Measurements from ENCODE around the gene IQGAP2. TPM values are rescaled to one million over a fixed set of nuclear protein-coding genes. Genes with fewer than 3 reads are reported as not detected.
"Not testable (repeated sequence)": the region's sequence is repeated elsewhere in the genome, so short reads cannot be mapped to it uniquely, and the experiment has no call there.

The IQGAP2 gene
- total and polyA plus RNA-seq, 3 donors from 2014 or later = 33.5 to 78.6 (median 60.2) TPM

DNA sequence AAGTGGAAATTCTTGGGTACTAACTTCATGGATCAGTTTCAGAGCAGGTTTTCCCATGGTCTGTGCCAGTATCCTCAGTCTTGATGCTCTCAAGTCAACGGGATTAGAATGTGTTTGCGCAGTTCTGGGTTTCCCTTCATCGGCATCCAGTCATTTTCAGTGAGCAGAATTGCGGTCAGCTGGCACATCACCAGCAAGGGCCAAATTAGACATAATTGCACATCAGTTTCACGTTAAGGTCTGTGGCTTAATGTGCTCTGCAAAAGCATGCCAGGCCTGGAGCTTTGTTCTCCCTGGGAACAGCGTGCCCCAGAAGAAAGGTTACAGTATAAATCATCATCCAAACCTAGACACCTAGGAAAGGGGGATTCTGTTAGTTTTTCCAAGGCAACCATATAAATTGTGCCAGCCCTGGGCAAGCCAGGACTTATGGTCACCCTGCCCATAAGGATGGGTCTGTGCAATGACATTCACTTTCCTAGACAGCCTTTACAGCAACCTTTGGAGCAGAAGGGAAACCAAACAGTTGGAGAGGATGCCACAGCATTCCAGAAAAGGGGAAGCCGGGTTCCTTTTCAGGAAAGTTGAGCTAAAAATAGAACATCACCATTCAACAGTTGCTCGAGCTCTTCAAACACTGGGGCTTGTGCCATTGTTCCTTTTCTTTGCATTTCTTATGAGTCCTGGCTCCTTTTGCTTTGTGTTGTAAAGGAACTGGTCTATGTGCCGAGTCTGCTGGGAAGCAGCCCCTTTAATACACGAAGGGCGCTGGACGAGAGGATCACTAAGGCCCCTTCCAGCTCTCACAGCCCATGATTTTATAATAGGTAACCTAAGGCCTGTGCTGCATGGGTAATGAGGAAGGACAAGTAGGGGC, 23.1 kb downstream of the IQGAP2 start:
- no peaks in the 10 kb centered on the region for H3K36me3 ChIP-seq (ENCODE audit: low read depth, missing control alignments)
- H3K9me3 ChIP-seq = no peaks in the 10 kb centered on the region
- no peaks in the 10 kb centered on the region for H3K4me1 ChIP-seq
- TF ChIP-seq CTCF (IDR thresholded peaks at IDR 0.05) (no peak), POLR2A (IDR thresholded peaks at IDR 0.05) (no peak)
- 72% methylated on average over 12 of the region's 12 CpGs for WGBS, 2 donors
- H3K27me3 ChIP-seq = no peaks in the 10 kb centered on the region
- H3K4me3 ChIP-seq = no peak overlapping the region
- H3K27ac ChIP-seq = no peak overlapping the region
- DNase-seq = no peak
- intact Hi-C loops (cut with DNase I; ENCODE audit: low total_unique reads) = no loop called here

DNA sequence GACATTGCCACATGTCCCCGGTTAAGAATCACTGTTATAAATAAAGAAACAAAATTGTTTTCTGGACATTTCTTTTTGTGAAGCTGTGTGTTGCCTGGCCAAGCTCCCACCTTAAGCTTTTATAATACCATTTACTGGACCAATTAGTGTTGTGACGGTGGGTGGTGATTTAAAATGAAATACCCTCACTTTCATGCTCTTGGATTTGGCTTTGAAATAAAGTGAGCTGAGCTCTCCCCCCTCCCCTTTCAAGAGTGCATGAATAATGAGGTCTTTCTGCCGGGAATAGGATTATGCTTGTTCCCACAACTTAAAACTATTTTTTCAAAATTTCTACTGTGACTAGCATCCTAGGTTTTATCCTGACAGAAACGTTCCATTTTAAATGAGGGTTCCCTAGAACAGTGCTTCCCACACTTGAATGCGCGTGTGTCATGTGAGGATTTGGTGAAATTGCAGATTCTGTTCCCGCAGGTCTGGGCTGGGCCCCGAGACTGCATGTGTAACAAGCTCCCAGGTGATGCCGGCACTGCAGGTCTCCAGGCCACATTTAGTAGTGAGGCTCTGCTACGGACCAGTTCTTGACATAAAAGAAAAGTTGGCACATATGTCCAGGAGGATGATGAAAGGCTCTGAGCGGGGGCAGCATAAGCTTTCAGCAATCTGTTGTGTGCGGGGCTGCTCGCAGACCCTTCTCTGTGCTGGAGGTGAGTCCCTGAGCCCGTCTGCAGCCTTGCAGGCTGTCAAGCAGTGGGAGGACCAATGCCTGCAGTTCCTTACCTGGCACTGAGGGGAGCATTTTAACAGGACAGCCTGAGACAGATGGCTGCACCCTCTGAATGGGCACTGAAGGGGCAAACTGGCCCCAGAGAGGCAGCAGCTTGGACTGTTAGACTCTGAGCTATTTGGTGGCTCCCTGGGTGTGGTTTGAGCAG, 24.4 kb downstream of the IQGAP2 start:
- intact Hi-C loops (cut with DNase I; ENCODE audit: low total_unique reads) = no loop called here
- no peaks in the 10 kb centered on the region for H3K4me1 ChIP-seq
- no peak for TF ChIP-seq CTCF (IDR thresholded peaks at IDR 0.05)
- no peak for TF ChIP-seq POLR2A (IDR thresholded peaks at IDR 0.05)
- no peak overlapping the region for H3K27ac ChIP-seq
- H3K27me3 ChIP-seq = no peaks in the 10 kb centered on the region
- DNase-seq = no peak
- WGBS, 2 donors = 80 to 81% methylated on average over 13 to 14 of the region's 14 CpGs
- no peaks in the 10 kb centered on the region for H3K36me3 ChIP-seq (ENCODE audit: low read depth, missing control alignments)
- H3K4me3 ChIP-seq = no peak overlapping the region
- no peaks in the 10 kb centered on the region for H3K9me3 ChIP-seq

GRCh38 chr5:76428550-76428949, 25.5 kb downstream of the IQGAP2 start:
- H3K9me3 ChIP-seq; H3K27ac ChIP-seq; H3K27me3 ChIP-seq; H3K4me3 ChIP-seq; DNase-seq; H3K36me3 ChIP-seq (ENCODE audit: low read depth, missing control alignments); H3K4me1 ChIP-seq; intact Hi-C loops (cut with DNase I; ENCODE audit: low total_unique reads): not testable (repeated sequence)
- WGBS, 2 donors = 95 to 97% methylated on average over 6 of the region's 6 CpGs

- Histone ChIP-seq H3K9me3 (no peaks in the 10 kb centered on the region), H3K27me3 (no peaks in the 10 kb centered on the region), H3K27ac (no peak overlapping the region), H3K36me3 (ENCODE audit: low read depth, missing control alignments) (no peaks in the 10 kb centered on the region), H3K4me1 (no peaks in the 10 kb centered on the region), H3K4me3 (no peak overlapping the region)
- intact Hi-C loops (cut with DNase I; ENCODE audit: low total_unique reads) = no loop called here
- no peak for TF ChIP-seq POLR2A (IDR thresholded peaks at IDR 0.05)
- no peak for TF ChIP-seq CTCF (IDR thresholded peaks at IDR 0.05)
- 53 to 54% methylated on average over 1 of the region's 1 CpG for WGBS, 2 donors
- DNase-seq = no peak
Observed at GRCh38 chr5:76433261-76433660, 30.2 kb downstream of the IQGAP2 start.

- H3K27me3 ChIP-seq; intact Hi-C loops (cut with DNase I; ENCODE audit: low total_unique reads); H3K36me3 ChIP-seq (ENCODE audit: low read depth, missing control alignments); H3K9me3 ChIP-seq; DNase-seq; H3K4me1 ChIP-seq; H3K27ac ChIP-seq; H3K4me3 ChIP-seq: not testable (repeated sequence)
- 90% methylated on average over 3 of the region's 3 CpGs for WGBS, 2 donors
Observed at GRCh38 chr5:76437507-76437906, 34.4 kb downstream of the IQGAP2 start.

Measured in testis (tissue), 3 donors.